ENCODE measurements around the gene COX5A. TPM values are rescaled to one million over a fixed set of nuclear protein-coding genes. Genes with fewer than 3 reads are reported as not detected.

The COX5A gene
- total and polyA plus RNA-seq, 2 donors (not counting 1 experiment from before 2014, with no cell fraction given) = 53.3 to 77.3 TPM

- H3K27me3 Mint-ChIP-seq = peaks cover 54% of the 10 kb centered on the region
- POLR2A ChIA-PET = no interaction called here
- Histone ChIP-seq H2AFZ (ENCODE audit: insufficient read depth, low read depth, low read length, poor library complexity, severe bottlenecking) (no peak overlapping the region), H3K9me3 (ENCODE audit: control extremely low read depth in 1 of 3, control insufficient read depth in 2 of 3, insufficient read depth in 1 of 3, low read length in 2 of 3) (peaks cover 0 to 15% (median 0%) of the 10 kb centered on the region in 3 donors), H3K4me3 (ENCODE audit: control extremely low read depth in 1 of 5, extremely low read depth in 1 of 5, insufficient read depth in 1 of 5, low read depth in 2 of 5, low read length in 4 of 5) (no peak overlapping the region), H3K4me1 (ENCODE audit: control insufficient read depth in 2 of 2, insufficient read depth in 2 of 2, low read length in 2 of 2) (peaks cover 21 to 22% of the 10 kb centered on the region in 2 donors), H3K36me3 (replicated peaks in 1 of 2; ENCODE audit: control extremely low read depth in 1 of 2, control insufficient read depth in 1 of 2, extremely low read depth in 1 of 2, insufficient read depth in 2 of 2, low read length in 1 of 2) (no peaks in the 10 kb centered on the region), H3K27me3 (replicated peaks in 1 of 4; ENCODE audit: control extremely low read depth in 1 of 4, control insufficient read depth in 3 of 4, insufficient read depth in 4 of 4, low read length in 3 of 4) (peaks cover 0 to 40% (median 30%) of the 10 kb centered on the region in 4 experiments), H3K9ac (ENCODE audit: low read length) (no peak overlapping the region), H3K27ac (ENCODE audit: low read length in 2 of 2) (no peak overlapping the region), H3K79me2 (ENCODE audit: control insufficient read depth, insufficient read depth, low read length) (no peaks in the 10 kb centered on the region), H3K4me2 (replicated peaks; ENCODE audit: low read depth, low read length, poor library complexity, severe bottlenecking) (no peak overlapping the region), H4K20me1 (ENCODE audit: control insufficient read depth, insufficient read depth, low read length, poor library complexity, severe bottlenecking) (peaks cover 6% of the 10 kb centered on the region)
- no peak overlapping the region for H3K4me3 Mint-ChIP-seq
- no peak overlapping the region for H3K27ac Mint-ChIP-seq
- intact Hi-C loops (cut with micrococcal nuclease) = no loop called here
- no peaks in the 10 kb centered on the region for H3K9me3 Mint-ChIP-seq (ENCODE audit: insufficient read depth)
- ATAC-seq (ENCODE audit: low read depth) = no peak
- H3K4me1 Mint-ChIP-seq = peaks cover 19% of the 10 kb centered on the region
- 97% methylated on average over 7 of the region's 8 CpGs for WGBS (ENCODE audit: insufficient coverage)
- CTCF ChIA-PET = interaction anchor here (0.6 to 3.0 kb wide), 3 partner anchors 12 to 59 kb away, joined by 3 to 20 read pairs (median 4); no protein-coding TSS in a partner anchor
- TF ChIP-seq CTCF (IDR thresholded peaks at IDR 0.05) (no peak), EZH2 (IDR thresholded peaks at IDR 0.05; ENCODE audit: borderline replicate concordance, insufficient read depth, low read depth, low read length, poor library complexity, severe bottlenecking) (no peak)
- no peak for DNase-seq
These were observed 24.3 kb upstream of the COX5A start for GRCh38 chr15:74962219-74962618.

- Mint-ChIP-seq H3K27ac (no peak overlapping the region), H3K4me3 (no peak overlapping the region), H3K27me3 (peaks cover 54% of the 10 kb centered on the region), H3K4me1 (peaks cover 21% of the 10 kb centered on the region), H3K9me3 (ENCODE audit: insufficient read depth) (no peaks in the 10 kb centered on the region)
- Histone ChIP-seq H3K9me3 (ENCODE audit: control extremely low read depth in 1 of 3, control insufficient read depth in 2 of 3, insufficient read depth in 1 of 3, low read length in 2 of 3) (peaks cover 0 to 19% (median 0%) of the 10 kb centered on the region in 3 donors), H4K20me1 (ENCODE audit: control insufficient read depth, insufficient read depth, low read length, poor library complexity, severe bottlenecking) (peaks cover 6% of the 10 kb centered on the region), H3K27ac (ENCODE audit: low read length in 2 of 2) (no peak overlapping the region), H3K4me1 (ENCODE audit: control insufficient read depth in 2 of 2, insufficient read depth in 2 of 2, low read length in 2 of 2) (peaks cover 26% of the 10 kb centered on the region in 2 donors), H2AFZ (ENCODE audit: insufficient read depth, low read depth, low read length, poor library complexity, severe bottlenecking) (no peak overlapping the region), H3K9ac (ENCODE audit: low read length) (no peak overlapping the region), H3K4me2 (replicated peaks; ENCODE audit: low read depth, low read length, poor library complexity, severe bottlenecking) (no peak overlapping the region), H3K27me3 (replicated peaks in 1 of 4; ENCODE audit: control extremely low read depth in 1 of 4, control insufficient read depth in 3 of 4, insufficient read depth in 4 of 4, low read length in 3 of 4) (peaks cover 0 to 46% (median 33%) of the 10 kb centered on the region in 4 experiments), H3K36me3 (replicated peaks in 1 of 2; ENCODE audit: control extremely low read depth in 1 of 2, control insufficient read depth in 1 of 2, extremely low read depth in 1 of 2, insufficient read depth in 2 of 2, low read length in 1 of 2) (no peaks in the 10 kb centered on the region), H3K4me3 (ENCODE audit: control extremely low read depth in 1 of 5, extremely low read depth in 1 of 5, insufficient read depth in 1 of 5, low read depth in 2 of 5, low read length in 4 of 5) (no peak overlapping the region), H3K79me2 (ENCODE audit: control insufficient read depth, insufficient read depth, low read length) (no peaks in the 10 kb centered on the region)
- WGBS (ENCODE audit: insufficient coverage) = 83% methylated on average over 4 of the region's 5 CpGs
- ChIA-PET CTCF (interaction anchor here (3.0 kb wide), 1 partner anchor 11 kb away, joined by 20 read pairs; no protein-coding TSS in a partner anchor), POLR2A (no interaction called here)
- ATAC-seq (ENCODE audit: low read depth) (no peak), DNase-seq (no peak)
- intact Hi-C loops (cut with micrococcal nuclease) = no loop called here
- TF ChIP-seq EZH2 (IDR thresholded peaks at IDR 0.05; ENCODE audit: borderline replicate concordance, insufficient read depth, low read depth, low read length, poor library complexity, severe bottlenecking) = no peak
These were observed 23.7 kb upstream of the COX5A start for GRCh38 chr15:74961616-74962015.
